Measurements from ENCODE around the gene MYH13.
"Not testable (repeated sequence)": the region's sequence is repeated elsewhere in the genome, so short reads cannot be mapped to it uniquely, and the experiment has no call there.

The MYH13 gene

DNA sequence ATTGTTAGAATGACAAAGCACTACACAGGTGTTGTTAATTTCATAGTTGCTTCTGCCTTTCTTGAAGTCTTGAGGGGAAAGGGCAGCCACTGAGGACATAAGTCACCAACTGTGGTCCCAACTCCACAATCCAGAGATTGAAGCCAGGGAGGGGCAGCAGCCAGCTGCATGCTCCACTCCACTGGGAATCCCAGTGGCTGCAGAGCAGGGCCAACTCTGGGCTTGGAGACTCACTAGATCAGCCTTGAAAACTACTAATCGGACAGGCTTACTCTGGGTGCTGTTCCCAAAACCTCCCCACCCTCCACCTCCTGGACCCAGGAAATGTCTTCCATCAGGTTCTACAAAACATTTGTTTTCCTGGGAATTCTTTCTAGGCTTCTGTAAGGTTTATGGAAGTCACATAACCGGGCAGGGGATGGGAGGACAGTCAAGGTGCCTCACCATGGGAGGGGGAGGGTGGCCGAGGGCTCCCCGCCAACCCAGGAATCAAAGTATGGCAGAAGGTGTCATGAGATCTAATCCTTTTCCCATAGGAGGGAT lies 68.0 kb downstream of the MYH13 start:
- DNase-seq (ENCODE audit: low read depth in 2 of 2) = no peak

GRCh38 chr17:10297691-10298090 lies 75.1 kb downstream of the MYH13 start:
- no peak for DNase-seq (ENCODE audit: low read depth in 2 of 2)

GRCh38 chr17:10295728-10296343 lies 77.0 kb downstream of the MYH13 start:
- peak in 1 of 2 donors; percentile 9 for DNase-seq (ENCODE audit: low read depth in 2 of 2)

DNA sequence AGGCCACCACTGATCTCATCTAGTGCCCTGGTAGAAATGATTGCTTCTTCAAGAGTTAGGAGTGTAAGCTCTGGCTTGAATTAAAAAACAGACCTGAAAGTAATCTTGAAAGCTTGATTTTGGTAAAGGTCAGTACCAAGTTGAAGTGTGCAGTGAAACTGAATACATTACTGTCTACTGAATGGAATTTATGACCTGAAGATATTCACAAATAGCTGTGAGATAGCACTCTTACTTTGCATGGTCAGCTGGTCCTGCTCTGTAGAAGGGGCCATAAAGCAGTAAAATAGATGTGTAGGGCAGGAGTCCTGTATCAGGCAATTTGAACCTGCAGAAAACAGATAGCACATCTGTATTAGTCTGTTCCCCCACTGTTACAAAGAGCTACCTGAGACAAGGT lies 78.6 kb downstream of the MYH13 start:
- no peak for DNase-seq (ENCODE audit: low read depth in 2 of 2)

DNA sequence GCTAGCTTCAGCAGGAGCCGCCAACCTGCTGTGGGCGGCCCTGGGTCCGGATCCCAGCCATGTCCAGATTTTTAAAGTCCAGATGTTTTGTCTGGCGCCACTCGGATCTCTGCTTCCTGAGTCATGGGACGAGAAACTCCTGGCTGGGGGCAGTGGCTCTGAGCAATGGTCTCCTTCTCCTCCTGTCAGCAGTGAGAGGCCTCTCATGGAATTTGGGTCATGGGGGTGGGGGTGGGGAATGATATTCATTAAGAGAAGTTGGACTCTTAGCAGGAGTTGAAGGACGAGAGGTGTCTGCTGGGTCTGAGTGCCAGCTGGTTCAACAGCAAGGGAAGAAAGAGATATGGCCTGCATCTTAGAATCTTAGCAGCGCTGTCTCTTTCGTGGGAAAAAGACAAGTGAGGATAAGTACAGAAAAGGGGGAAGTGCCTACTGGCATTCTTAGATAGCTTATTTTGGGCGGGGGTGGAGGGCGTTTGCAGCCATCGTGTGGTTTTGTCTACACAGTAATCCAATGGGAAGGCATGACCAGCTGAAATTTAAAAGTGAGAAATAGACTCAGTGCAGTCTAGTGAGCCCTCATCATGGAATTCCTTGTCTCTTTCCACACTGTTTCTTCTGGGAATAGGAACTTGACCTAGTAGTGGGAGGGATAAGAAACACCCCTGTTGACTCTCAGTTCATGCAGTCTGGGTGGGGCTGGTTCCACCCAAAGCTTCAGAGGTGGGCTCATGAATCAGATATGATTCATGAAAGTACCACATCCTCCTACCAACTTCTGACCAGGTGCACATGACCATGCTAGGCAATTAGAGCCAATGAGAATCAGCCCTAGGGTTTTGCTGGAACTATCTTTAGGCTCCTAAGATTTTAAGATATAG lies 80.5 kb downstream of the MYH13 start:
- no peak for DNase-seq (ENCODE audit: low read depth in 2 of 2)

DNA sequence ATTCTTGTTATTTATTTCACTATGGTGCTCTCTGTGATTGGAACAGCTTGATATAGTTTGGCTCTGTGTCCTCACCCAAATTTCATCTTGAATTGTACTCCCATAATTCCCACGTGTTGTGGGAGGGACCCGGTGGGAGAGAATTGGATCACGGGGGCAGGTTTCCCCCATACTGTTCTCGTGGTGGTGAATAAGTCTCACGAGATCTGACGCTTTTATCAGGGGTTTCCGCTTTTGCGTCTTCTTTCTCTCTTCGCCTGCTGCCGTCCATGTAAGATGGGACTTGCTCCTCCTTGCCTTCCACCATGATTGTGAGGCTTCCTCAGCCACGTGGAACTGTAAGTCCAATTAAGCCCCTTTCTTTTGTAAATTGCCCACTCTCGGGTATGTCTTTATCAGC lies 81.2 kb downstream of the MYH13 start:
- DNase-seq (ENCODE audit: low read depth in 2 of 2) = not testable (repeated sequence)

DNA sequence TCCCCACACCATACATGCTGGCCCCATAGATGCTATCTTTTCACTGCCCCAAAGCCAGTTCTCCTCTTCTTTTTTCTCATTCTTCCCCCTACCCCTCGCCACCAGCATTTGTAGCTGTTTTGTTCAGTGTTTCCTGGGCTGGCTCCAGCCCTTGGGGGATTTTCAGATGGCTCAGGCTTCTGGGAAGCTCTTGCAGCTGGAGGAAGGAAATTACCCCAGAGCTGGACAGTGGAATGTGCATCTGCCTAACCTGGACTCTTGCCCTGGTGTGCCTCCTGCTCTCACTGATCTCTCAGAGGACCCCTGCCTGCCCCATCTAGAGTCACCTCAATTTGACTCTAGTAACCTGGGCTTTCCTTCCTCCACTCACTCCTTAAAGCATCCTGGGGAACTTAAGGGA lies 82.8 kb downstream of the MYH13 start:
- no peak for DNase-seq (ENCODE audit: low read depth in 2 of 2)

DNA sequence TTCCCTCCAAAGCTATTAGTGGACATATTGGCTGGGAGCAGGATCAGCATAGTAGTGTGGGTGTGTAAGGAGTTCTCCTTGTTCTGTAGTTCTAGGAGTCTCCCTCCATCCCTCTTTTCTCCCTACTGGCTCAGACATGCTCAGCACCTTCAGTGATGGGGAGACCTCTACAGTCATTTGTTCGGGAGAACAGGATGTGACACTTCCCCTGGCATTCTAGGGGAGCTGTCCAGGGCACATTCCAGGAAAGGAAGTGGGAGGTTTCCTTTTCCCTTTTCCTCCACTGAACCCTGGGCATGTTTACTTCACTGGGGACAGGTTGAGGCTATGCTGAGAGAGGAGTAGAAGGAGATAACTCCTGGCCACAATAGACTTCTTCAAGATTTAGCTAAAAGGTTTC lies 86.5 kb downstream of the MYH13 start:
- no peak for DNase-seq (ENCODE audit: low read depth in 2 of 2)

DNA sequence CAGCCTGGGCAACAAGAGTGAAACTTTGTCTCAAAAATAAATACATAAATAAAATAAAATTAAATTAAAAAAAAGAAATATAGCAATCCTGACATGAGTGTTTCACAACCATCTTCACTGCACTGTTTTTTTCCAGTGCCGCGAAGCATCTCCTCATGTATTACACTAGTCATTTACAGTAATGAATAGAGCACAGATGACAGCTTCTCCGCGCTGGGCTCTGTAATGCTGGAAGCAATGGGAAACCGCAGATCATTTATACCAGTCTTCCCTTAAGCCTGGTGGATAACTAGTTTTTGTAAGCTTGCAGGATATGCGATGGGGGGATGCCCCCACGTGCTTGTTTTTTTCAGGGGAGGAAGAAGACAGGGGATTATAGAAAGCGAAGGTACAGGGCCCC lies 86.9 kb downstream of the MYH13 start:
- no peak for DNase-seq (ENCODE audit: low read depth in 2 of 2)

DNA sequence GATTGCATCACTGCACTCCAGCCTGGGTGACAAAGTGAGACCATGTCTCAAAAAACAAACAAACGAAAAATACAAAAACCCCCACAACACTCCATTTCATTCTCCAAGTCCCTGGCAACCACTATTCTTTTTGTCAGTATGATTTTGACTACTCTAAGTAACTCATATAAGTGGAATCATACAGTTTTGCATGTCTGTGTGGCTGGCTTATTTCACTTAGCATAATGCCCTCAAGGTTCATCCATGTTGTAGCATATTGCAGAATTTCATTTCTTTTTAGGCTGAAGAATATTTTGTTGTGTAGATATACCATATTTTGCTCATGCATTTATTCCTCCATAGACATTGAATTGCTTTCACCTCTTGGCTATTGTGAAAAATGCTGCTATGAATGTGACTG lies 92.7 kb downstream of the MYH13 start:
- no peak for DNase-seq (ENCODE audit: low read depth in 2 of 2)

GRCh38 chr17:10278218-10278617 lies 94.6 kb downstream of the MYH13 start:
- no peak for DNase-seq (ENCODE audit: low read depth in 2 of 2)

GRCh38 chr17:10276436-10276835 lies 96.4 kb downstream of the MYH13 start:
- no peak for DNase-seq (ENCODE audit: low read depth in 2 of 2)

DNA sequence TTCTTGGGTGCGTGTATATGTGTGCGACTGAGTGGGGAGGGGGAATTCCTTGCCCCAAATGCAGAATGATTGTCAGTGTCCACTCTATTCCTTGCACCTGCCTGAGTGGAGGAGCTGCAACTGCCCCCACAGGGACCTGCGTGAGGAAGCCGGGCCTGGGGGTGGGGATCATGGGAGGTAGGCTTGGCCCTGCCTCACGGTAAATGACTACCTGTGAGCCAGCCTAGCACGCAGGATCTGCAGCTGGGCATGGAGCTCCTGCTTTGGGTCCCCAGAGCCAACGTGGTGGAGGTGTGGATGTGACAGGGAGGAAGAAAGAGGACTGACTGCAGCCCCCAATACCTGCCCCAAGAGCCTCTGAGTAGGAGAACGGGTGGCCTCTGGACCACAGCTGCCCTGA lies 97.4 kb downstream of the MYH13 start:
- no peak for DNase-seq (ENCODE audit: low read depth in 2 of 2)

GRCh38 chr17:10271106-10271562 lies 101.7 kb downstream of the MYH13 start:
- no peak for DNase-seq (ENCODE audit: low read depth in 2 of 2)

DNA sequence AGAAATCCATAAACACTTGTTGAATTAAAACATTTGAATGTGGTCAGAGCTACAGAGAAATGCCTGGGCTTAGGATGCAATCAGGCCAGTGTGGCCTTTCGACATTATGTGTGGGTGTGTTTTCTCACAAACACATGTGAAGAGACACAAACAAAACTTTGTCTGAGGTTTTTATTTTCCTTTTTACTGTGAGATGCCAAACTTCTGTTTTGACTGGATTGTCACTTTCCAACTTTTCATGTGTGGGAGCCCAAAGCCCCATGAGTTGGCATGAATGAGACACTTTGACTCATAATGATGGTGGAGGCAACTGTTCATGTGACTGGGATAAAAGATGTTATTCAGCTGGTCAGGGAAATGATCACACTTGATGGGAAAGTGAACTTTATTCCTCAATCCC lies 102.5 kb downstream of the MYH13 start:
- no peak for DNase-seq (ENCODE audit: low read depth in 2 of 2)

DNA sequence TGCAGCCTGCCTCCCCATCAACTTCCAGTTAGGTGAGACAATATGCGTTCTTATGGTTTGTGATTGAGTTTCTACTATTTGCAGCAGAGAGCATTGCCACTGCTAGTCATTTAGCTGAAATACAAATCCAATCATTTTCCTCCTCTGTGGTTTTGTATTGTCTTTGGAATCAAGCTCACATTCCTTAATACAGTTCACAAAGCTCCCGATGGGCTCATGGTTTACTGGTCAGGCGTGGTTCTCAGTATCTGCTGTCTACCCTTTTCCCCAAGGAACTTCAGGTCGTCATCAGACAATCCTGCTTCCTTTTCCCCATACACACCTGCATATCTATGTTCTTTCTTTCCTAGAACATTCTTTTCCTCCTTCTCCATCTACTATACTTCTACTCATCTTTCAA lies 104.8 kb downstream of the MYH13 start:
- no peak for DNase-seq (ENCODE audit: low read depth in 2 of 2)

- DNase-seq (ENCODE audit: low read depth in 2 of 2) = no peak
Measured at GRCh38 chr17:10266296-10266876, 106.4 kb downstream of the MYH13 start.

DNA sequence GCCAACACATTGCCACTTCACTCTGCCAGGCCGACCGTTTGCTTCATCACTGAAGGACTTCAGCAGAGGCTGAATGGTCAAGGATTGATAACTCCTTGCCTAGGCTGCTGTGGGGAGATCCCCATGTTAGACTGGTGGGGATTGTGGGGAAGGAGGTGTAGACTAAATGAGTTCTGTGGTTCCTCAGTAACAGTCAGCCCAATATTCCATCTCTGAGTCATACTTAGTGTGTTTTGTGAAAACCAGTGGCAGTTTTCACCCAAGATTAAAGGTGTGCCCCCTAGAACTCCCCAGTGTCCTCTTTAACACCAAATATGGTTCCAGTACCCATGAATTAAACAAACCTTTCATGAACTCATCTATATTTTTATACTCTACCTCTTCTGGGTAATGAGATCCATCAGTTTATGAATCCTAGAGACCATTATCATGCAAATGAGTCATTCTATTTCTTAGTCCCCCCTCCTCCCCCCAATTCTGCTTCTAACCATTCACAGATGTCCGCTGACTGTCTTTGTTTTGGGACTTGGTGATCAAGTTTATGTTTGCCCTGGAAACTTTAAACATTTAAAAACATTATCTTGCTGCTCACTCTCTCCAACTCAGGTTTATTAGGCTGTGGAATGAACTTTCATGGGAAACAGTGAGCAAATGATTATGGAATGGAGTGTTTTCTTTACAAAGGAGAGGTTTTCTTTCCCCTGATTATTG lies 107.6 kb downstream of the MYH13 start:
- DNase-seq (ENCODE audit: low read depth in 2 of 2) = no peak

GRCh38 chr17:10264051-10264450 lies 108.8 kb downstream of the MYH13 start:
- DNase-seq (ENCODE audit: low read depth in 2 of 2) = no peak

- DNase-seq (ENCODE audit: low read depth in 2 of 2) = no peak
Measured at GRCh38 chr17:10262451-10262850, 110.4 kb downstream of the MYH13 start.

DNA sequence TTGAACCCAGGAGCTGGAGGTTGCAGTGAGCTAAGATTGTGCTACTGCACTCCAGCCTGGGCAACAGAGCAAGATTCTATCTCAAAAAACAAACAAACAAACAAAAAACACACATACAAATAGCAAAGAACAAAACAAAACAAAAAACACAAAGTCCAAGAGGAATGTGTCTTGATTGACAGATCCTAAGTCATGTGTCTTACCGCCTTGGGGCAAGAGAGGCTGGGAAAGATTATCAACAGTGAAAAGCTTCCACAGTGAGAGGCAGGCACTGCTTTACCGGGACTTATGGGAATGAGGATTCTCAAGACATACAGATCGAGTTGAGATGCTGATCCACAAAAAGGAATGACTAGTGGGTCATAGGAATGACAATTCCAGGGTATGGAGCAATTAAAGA lies 111.7 kb downstream of the MYH13 start:
- no peak for DNase-seq (ENCODE audit: low read depth in 2 of 2)
